Prostate gland (tissue), 2 donors: ENCODE measurements around the gene HOXC5. TPM values are rescaled to one million over a fixed set of nuclear protein-coding genes. Genes with fewer than 3 reads are reported as not detected.

ENCODE experiments used
- DNase-seq: peaks from one replicate; pipeline ENCODE4 v3.0.0-alpha.2; 2019; ENCODE audit warnings: low spot score
- H3K27ac ChIP-seq, 2 donors: fragments of 200-600 bp; sonication (generic); 2 replicates each; pipeline ENCODE4 v1.5.1; 2017 to 2019
- H3K27me3 ChIP-seq: fragments of 200-600 bp; sonication (generic); replicated peaks from 2 replicates; pipeline ENCODE4 v1.5.1; 2019; ENCODE audit not compliant: insufficient read depth
- H3K36me3 ChIP-seq, 2 donors: fragments of 200-600 bp; sonication (generic); 1 replicate in 1 of 2; 2 replicates in 1 of 2; pipeline versions ENCODE4 v1.5.1 to v1.8.1; 2017 to 2019
- H3K4me1 ChIP-seq: fragments of 200-600 bp; sonication (generic); replicated peaks from 2 replicates; pipeline ENCODE4 v1.5.1; 2019
- H3K4me3 ChIP-seq, 2 donors: fragments of 200-600 bp; sonication (generic); 2 replicates each; pipeline ENCODE4 v1.5.1; 2017 to 2019
- H3K9me3 ChIP-seq: fragments of 200-600 bp; sonication (generic); 2 replicates; pipeline ENCODE4 v1.5.1; 2017
- CTCF ChIP-seq, 4 experiments: fragments of 200-600 bp in 2 of 4; fragments of 450-650 bp in 2 of 4; sonication (generic) in 2 of 4; IDR thresholded peaks; 1 replicate in 3 of 4; 2 replicates in 1 of 4; pipeline ENCODE4 v1.5.1; 2016 to 2019; ENCODE audit warnings: antibody characterized with exemption in 4 of 4, mild to moderate bottlenecking in 2 of 4, moderate library complexity in 2 of 4
- POLR2A ChIP-seq: fragments of 450-650 bp; IDR thresholded peaks from one replicate; pipeline ENCODE4 v1.6.1; 2016; ENCODE audit warnings: antibody characterized with exemption, mild to moderate bottlenecking
- POLR2AphosphoS5 ChIP-seq: sonication (generic); formaldehyde crosslinking; IDR thresholded peaks from one replicate; pipeline ENCODE4 v1.6.1; 2017; ENCODE audit warnings: antibody characterized with exemption
- WGBS: methylation state at CpG from one replicate; pipeline ENCODE4 v1.1.5; 2018; 5-methylcytosine and 5-hydroxymethylcytosine counted together
- intact Hi-C: fragments of 100-400 bp; cut with DNase I; formaldehyde crosslinking; loops from one replicate; pipeline ENCODE4 v1.14.2; 2022
- total RNA-seq, 2 donors: library from RNA; depleted of rRNA; stranded (reverse); fragments of >200 nt; gene quantifications; one replicate each; pipeline ENCODE4 v1.1.0, GENCODE V29; 2016

HOXC5 gene
- total RNA-seq, 2 donors from 2014 or later: 2.8 TPM; not detected in 1

DNA sequence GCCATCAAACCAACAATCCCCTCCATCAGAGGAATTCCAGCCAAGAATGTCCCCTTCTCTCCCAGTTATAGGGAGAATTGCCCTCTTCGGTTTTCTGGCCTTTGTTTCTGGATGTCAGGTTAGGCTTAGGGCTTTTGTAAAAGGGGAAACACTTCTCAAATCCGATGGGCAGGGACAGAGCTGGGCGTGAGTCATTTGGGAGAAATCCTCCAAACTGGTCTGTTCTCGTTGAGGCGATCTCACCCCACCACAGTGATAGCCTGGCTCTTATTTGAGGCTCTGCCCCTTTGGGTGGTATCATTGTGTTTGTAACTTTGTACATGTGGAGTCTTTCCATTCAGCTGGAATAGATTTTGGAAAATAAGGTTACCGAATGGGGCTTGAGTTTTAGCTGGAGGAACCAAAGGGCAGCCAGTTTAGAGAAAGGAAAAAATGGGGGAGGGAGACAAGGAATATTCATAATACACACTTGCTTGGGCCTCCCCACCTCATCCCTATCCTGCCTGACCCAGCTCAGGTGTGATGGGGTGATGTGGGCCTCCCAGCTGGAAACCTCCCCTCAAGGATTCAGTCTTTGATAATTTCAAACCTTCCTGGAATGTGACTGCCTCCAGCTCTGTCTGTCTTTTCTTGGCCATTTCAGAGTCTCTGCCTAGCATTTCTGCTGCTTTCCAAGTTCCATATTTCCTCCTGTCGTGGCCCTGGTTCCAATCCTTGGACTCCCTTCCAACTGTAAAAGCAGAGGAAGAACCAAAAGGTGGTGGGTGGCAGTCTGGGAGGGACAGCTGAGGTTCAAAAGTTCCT is 28.3 kb downstream of the HOXC5 start:
- no peak overlapping the region for H3K4me3 ChIP-seq
- DNase-seq: no peak
- intact Hi-C loops: no loop called here
- WGBS: 33% methylated on average over 7 of the region's 7 CpGs
- no peak overlapping the region for H3K27ac ChIP-seq
- H3K36me3 ChIP-seq: no peaks in the 10 kb centered on the region
- peaks cover 32% of the 10 kb centered on the region for H3K27me3 ChIP-seq
- H3K4me1 ChIP-seq: no peaks in the 10 kb centered on the region
- H3K9me3 ChIP-seq: no peaks in the 10 kb centered on the region
- TF ChIP-seq CTCF (IDR thresholded peaks at IDR 0.05) (no peak), POLR2AphosphoS5 (no peak), POLR2A (no peak)

DNA sequence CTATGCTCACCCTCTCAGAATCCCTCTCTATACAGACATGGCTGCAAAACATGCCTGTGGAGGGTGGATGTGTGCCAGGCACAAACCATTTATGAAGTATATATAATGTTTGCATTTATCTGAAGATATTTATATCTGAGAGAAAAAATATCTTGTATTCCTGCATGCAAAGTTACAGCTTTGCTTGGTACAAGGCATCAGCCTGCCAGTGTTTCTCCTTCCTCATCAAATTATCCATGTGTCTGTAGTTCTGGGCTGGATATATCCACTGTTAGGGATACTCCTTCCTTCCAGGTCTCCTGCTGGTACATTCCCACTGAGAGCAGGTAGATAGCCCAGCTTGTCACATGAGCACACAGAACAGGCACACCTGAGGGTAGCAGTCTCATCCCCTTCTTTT is 32.8 kb downstream of the HOXC5 start:
- H3K27me3 ChIP-seq: peaks cover 16% of the 10 kb centered on the region
- DNase-seq: no peak
- no peak for TF ChIP-seq POLR2A
- no peaks in the 10 kb centered on the region for H3K9me3 ChIP-seq
- intact Hi-C loops: no loop called here
- no peaks in the 10 kb centered on the region for H3K36me3 ChIP-seq
- H3K4me3 ChIP-seq: no peak overlapping the region
- H3K27ac ChIP-seq: no peak overlapping the region
- H3K4me1 ChIP-seq: no peaks in the 10 kb centered on the region

GRCh38 chr12:54066408-54066807 is 33.6 kb downstream of the HOXC5 start:
- intact Hi-C loops: no loop called here
- no peak for DNase-seq
- TF ChIP-seq POLR2A (no peak), POLR2AphosphoS5 (no peak), CTCF (IDR thresholded peaks at IDR 0.05) (no peak)
- H3K9me3 ChIP-seq: no peaks in the 10 kb centered on the region
- no peaks in the 10 kb centered on the region for H3K4me1 ChIP-seq
- no peak overlapping the region for H3K27ac ChIP-seq
- H3K36me3 ChIP-seq: no peaks in the 10 kb centered on the region
- no peak overlapping the region for H3K4me3 ChIP-seq
- peaks cover 13% of the 10 kb centered on the region for H3K27me3 ChIP-seq
- 100% methylated on average over 1 of the region's 1 CpG for WGBS

GRCh38 chr12:54068418-54069070 is 35.7 kb downstream of the HOXC5 start:
- intact Hi-C loops: no loop called here
- no peak for DNase-seq
- H3K27me3 ChIP-seq: peaks cover 8% of the 10 kb centered on the region
- TF ChIP-seq POLR2AphosphoS5: no peak
- TF ChIP-seq POLR2A: no peak
- no peak for TF ChIP-seq CTCF (IDR thresholded peaks at IDR 0.05)
- H3K9me3 ChIP-seq: no peaks in the 10 kb centered on the region
- H3K36me3 ChIP-seq: no peaks in the 10 kb centered on the region
- no peak overlapping the region for H3K27ac ChIP-seq
- WGBS: 84% methylated on average over 4 of the region's 4 CpGs
- no peaks in the 10 kb centered on the region for H3K4me1 ChIP-seq
- no peak overlapping the region for H3K4me3 ChIP-seq

GRCh38 chr12:54071942-54072341 is 39.1 kb downstream of the HOXC5 start:
- H3K4me3 ChIP-seq: no peak overlapping the region
- H3K9me3 ChIP-seq: no peaks in the 10 kb centered on the region
- intact Hi-C loops: no loop called here
- WGBS: 65% methylated on average over 1 of the region's 1 CpG
- no peak for TF ChIP-seq POLR2AphosphoS5
- TF ChIP-seq CTCF (IDR thresholded peaks at IDR 0.05): no peak
- TF ChIP-seq POLR2A: no peak
- H3K4me1 ChIP-seq: no peaks in the 10 kb centered on the region
- no peak for DNase-seq
- H3K36me3 ChIP-seq: no peaks in the 10 kb centered on the region
- no peak overlapping the region for H3K27ac ChIP-seq
- H3K27me3 ChIP-seq: no peaks in the 10 kb centered on the region
